ENCODE results near the gene KLRF2.

GRCh38 chr12:9899209-9899608 is 17.9 kb downstream of the KLRF2 start:
- no peak for TF ChIP-seq SP1 (IDR thresholded peaks at IDR 0.05; ENCODE audit: low read depth, low read length)
- no peak for TF ChIP-seq MAFK (IDR thresholded peaks at IDR 0.05; ENCODE audit: low read depth, low read length)
- TF ChIP-seq EZH2 (IDR thresholded peaks at IDR 0.05; ENCODE audit: low read depth, low read length, severe bottlenecking), result no peak
- no peak for TF ChIP-seq HDAC2 (IDR thresholded peaks at IDR 0.05; ENCODE audit: borderline replicate concordance in 1 of 2, low read depth in 2 of 2, low read length in 2 of 2)
- TF ChIP-seq SUZ12 (IDR thresholded peaks at IDR 0.05; ENCODE audit: low read length), result no peak
- no peak for TF ChIP-seq EP300 (IDR thresholded peaks at IDR 0.05; ENCODE audit: borderline replicate concordance in 1 of 2, low read depth in 2 of 2, low read length in 2 of 2)
- TF ChIP-seq, protein P1, sequence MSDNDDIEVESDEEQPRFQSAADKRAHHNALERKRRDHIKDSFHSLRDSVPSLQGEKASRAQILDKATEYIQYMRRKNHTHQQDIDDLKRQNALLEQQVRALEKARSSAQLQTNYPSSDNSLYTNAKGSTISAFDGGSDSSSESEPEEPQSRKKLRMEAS (IDR thresholded peaks at IDR 0.05), result no peak
- no peak for TF ChIP-seq CTCF (IDR thresholded peaks at IDR 0.05; ENCODE audit: control extremely low read depth in 1 of 3, insufficient read depth in 1 of 3, low read depth in 1 of 3, low read length in 3 of 3)
